CD4-positive, alpha-beta T cell treated with Interleukin-6 at 100 ng/mL for 8 hours (primary cell): ENCODE data around the gene MLH3.

ENCODE experiments used
- DNase-seq: peaks from one replicate; pipeline ENCODE4 v3.0.0-alpha.2; 2020; ENCODE audit warnings: mixed read lengths, low spot score

MLH3 gene

GRCh38 chr14:75066691-75067090 is 15.4 kb upstream of the MLH3 start:
- no peak for DNase-seq

GRCh38 chr14:75064205-75064567 is 12.9 kb upstream of the MLH3 start:
- DNase-seq: no peak

DNA sequence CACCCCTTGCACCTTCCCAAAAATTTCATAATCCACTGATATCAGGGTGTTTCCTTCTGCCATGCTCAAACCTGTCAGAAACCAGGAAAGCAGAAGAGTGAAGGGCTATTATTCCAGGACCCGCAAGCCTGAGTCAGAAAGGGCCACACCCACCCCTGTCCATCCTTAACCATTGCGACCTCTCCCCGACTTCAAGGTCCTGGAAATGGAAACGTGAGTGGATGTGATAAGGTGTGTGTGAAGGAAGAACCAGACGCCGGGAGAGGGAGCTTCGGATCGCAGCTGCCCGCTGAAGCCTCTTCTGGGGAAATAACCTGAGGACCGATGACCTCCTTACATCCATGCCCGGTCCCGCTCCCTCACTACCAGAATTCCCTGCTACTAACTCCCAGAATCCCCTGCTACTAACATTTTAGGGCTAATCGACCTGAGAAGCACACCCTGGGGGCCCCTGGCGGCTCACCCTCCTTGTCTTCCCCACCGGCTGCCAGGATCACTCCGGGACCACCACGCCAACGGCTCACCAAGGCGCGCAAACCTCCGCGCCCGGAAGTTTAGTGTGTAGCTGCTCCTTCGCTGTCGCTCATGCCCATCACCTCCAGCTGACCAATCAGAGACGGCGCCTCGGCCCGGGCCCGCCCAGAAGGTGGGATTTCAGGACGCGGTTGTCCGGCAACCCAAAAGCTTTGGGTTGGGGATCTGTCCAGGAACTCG is 12.4 kb upstream of the MLH3 start, which contains the start of gene ACYP1:
Gene ACYP1, minus strand, starts transcription at position 534 of the 714 bp plus-strand sequence. Its CDS starts 471 bp downstream, at position 63.
- peak; percentile 88 for DNase-seq

- DNase-seq: no peak
Measured at GRCh38 chr14:75063013-75063412, 11.7 kb upstream of the MLH3 start.

DNA sequence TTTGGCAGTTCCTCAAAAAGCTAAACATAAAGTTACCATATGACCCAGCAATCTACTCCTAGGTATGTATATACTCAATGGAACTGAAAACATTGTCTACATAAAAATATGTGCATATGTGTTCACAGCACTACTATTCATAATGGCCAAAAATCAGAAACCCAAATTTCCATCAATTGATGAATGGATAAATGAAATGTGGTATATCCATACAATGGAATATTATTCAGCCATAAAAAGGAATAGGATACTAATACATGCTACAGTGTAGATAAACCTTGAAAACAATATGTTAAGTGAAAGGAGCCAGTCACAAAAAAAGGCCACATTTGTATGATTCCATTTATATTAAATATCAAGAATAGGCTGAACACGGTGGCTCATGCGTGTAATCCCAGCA is 9.2 kb upstream of the MLH3 start:
- DNase-seq: no peak

DNA sequence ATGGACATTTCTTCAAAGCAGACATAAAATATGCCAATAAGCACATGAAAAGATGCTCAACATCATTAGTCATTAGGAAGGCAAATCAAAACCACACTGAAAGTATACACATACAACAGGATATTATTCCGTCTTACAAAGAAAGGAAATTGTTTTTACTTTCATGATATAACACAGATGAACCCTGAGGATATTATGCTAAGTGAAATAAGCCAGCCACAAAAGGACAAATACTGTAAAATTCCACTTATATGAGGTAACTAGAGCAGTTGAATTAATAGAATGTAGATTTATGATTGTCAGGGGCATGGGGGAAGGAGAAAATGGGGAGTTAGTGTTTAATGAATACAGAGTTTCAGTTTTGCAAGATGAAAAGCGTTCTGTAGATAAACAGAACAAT is 8.4 kb upstream of the MLH3 start:
- DNase-seq: no peak

GRCh38 chr14:75054421-75054820 is 3.2 kb upstream of the MLH3 start:
- DNase-seq: no peak

- DNase-seq: no peak
Measured at GRCh38 chr14:75053396-75054291, 2.4 kb upstream of the MLH3 start.

DNA sequence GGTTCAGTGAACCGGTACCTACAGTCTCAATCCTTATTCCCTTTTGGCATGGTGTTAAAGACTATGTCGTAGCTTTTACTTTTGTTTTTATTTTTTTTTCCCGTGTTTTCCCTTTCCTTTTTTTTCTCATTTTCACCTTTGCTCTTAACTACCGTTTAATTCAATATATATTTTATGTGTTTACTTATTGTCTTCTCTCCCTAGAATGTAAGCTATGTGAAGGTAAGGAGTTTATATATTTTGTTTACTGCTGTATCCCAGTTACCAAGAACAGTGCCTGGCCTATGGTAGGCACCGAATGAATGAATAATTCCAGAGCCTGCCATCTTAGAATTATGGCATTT is 261 bp upstream of the MLH3 start:
- no peak for DNase-seq

DNA sequence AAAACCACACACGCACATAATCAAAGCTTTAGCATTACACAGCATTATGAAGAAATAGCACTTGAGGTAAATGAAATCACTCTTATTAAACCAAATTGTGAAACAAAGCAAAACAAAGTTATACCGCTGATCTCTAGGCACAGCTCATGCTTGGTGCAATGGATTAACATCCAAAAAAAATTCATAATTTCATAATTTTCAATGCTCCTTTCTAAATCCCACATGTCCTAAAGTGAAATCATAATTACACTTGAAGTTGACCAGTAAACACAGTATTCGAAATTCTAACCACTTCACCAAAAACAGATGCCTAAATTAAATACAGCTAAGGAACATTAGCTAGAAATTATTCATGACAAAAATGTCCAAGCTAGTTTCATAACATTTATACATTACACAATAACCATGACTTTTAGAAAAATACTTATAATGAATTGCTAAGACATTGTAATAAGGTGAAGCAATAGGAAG is 1.5 kb downstream of the MLH3 start:
- DNase-seq: no peak

GRCh38 chr14:75049136-75049535 is 2.1 kb downstream of the MLH3 start:
- no peak for DNase-seq

- DNase-seq: no peak
Measured at GRCh38 chr14:75048101-75048500, 3.2 kb downstream of the MLH3 start.

DNA sequence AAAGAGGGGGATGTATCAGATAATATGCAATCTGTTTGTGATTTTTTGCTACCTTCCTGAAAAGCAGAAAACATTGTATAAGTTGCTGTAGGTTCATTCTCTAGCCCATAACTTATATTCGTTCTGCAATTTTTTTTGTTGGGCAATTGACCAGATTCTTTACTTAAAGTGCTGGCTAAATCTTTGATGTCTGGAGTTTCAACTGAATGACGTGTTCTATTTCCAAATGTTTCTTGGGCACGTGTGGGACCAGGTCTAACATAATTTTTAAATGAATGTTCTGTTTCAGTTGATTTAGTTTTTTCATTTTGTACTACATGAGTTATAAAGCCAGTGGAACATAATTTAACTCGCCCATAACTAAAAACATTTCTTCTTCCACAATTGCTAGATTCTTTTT is 3.8 kb downstream of the MLH3 start:
- no peak for DNase-seq

GRCh38 chr14:75046899-75047298 is 4.4 kb downstream of the MLH3 start:
- no peak for DNase-seq

DNA sequence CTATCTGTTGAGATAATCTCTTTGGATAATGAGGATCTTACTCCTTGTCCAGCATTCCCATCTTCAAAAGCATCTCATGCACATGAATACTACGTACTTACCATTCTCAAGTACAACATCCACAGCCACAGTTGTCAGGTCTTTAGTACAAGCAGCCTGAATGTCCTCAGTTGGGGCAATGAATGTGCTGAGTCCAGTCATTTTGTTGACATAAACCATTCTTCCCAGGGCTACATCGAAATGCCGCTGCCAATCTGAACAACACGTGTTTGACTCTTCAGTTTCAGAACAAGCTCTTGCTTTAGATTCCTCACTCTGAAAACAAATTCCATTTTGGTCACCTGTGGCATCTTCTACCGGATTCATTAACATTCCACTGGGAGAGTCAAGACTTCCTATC is 5.0 kb downstream of the MLH3 start:
- DNase-seq: no peak

DNA sequence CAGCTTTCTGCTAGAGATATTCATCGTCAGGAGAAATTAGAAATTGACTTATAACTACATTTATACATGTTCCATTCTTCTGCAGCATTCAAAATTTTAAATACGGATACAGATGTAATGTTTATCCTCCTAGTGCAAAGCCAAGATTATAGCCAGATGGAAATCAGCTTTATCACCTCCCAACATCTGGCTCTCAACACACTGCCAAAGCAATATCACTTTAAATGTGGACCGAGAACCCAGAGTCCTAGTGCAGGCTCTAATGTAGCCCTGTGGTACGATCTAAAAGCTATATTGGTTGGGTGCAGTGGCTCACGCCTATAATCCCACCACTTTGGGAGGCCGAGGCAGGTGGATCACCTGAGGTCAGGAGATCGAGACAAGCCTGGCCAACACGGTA is 6.5 kb downstream of the MLH3 start:
- DNase-seq: no peak

DNA sequence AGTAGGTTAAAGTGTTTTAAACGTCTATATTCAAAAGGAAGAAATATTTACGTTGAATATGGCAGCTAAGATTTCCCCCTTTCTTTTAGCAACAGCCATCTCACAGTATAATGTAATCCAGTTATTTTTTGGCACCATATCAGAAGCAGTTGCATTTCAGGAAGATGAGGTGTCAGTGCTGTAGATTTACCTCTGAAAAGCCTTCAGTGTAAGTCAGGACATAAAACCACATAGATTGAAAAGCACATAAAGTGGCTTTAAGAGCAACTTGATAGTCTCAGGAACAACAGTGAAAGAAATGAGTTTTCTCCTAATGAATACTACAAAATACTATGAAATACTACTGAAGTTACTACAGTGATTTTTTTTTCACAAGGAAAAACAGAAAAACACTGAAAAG is 6.9 kb downstream of the MLH3 start:
- DNase-seq: no peak

DNA sequence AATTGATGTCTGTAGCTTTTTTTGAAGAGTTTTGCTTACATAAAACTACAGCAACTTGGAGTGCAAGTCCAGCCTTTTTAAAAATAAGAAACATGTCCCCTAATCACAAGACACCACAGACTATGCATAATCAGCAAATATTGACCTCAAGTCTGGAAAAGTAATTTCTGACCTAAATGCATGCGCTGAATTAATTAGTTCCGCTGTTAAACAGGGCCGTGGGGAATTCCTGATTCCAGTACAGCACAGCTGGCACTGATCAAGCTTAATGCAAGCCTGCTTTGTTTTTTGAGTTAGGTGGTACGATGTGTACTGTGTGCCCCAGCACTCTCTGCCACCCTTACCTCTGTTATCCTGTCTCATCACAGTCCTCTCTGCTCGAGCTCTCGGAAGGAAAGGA is 9.2 kb downstream of the MLH3 start:
- DNase-seq: no peak

DNA sequence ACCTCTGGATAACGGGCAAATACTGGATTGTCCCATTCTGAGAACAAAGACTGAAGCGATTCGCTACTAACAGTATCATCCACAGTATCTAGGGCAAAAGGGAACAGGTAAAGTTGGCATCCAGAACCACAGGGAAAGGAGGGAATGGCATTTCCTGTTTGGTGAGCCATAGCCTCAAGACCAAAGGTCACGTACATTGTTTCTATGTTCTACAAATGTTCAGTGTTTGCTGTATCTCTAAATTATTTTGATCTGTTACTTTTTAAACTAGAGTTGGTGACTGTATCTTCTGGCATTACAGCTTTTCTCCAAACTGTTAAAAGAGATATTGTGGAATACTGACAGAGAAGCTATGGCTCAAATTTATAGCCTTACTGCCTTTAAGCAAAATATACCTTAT is 9.7 kb downstream of the MLH3 start:
- DNase-seq: no peak

DNA sequence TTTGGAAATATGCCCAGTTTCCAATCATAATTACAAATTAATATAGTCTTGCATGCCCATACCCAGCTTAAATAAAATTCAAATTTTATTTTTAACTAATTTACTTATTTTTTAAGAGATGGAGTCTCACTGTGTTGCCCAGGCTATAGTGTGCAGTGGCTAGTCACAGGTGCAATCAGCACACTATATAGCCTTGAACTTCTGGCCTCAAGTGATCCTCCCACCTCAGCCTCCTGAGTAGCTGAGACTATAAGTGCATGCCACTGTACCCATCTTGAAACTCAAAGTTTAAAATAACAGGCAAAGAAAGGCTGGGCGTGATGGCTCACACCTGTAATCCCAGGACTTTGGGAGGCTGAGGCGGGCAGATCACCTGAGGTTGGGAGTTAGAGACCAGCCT is 10.3 kb downstream of the MLH3 start:
- no peak for DNase-seq

DNA sequence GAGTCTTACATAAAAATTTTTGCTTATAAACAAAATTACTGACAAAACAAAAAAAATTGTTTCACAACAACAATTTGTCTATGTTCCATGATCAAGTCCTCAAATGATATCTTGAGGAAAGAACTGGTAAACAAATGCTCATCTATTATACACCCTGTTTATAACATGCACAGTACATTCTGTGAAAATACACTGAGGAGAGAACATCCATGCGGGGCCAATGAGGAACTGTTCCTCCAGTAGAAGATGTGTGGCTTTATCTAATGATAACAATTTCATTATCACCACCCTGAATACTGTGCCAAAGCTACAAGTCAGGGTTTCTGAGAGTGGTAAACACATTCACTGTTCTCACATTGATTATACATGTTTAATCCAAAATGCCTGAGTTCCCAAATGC is 10.8 kb downstream of the MLH3 start:
- DNase-seq: no peak

DNA sequence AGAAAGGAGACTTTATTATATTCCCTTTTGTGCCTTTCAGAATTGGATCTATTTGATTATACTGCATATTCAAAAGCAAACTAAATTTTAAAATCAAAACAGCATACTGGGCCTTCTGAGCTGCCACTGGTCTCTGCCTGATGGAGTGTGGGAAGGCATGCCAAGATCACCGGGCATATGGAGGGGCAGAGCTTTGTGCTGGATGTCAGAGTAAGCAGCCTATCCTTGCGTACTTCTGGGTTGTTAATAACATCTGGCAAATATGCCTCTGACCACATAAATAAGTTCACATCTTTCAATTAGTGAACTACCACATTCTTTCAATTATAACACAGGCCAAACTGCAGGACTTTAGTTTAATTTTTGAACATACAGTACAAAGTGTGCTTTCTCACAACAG is 18.3 kb downstream of the MLH3 start:
- no peak for DNase-seq

DNA sequence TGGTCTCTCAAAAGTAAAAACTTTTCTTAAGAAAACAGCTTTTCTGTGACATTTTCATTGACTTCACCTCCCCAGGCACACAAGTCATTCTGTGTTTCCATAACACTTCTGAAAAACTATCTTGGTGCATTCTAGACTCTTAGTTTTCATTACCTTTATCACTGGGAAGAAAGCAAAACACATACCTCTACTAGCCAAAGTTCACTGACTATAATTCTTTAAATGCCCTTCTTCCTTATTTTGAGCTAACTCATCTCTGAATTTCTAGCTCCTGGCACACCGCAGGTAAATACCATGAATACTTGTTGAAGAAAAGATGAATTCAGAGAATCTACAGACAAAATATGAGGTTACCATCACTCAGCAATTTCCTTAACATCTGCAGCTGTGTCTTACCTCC is 21.1 kb downstream of the MLH3 start:
- no peak for DNase-seq

GRCh38 chr14:75025876-75026275 is 25.4 kb downstream of the MLH3 start:
- DNase-seq: no peak
